HepG2 (cell line): Measurements from ENCODE around the gene SLC28A3. TPM values are rescaled to one million over a fixed set of nuclear protein-coding genes. Genes with fewer than 3 reads are reported as not detected.

Experiments
- ATAC-seq: fragments of 200-7000 bp; cut with Tn5 transposase; 3 replicates; pipeline ENCODE4 v1.9.1; 2020; ENCODE audit warnings: mild to moderate bottlenecking, moderate library complexity
- BruUV-seq: library from RNA; stranded (reverse); fragments of 400-500 nt; replicated peaks from 2 replicates; lab custom pipeline; 2021; lab: Mats Ljungman, UMichigan
- CTCF ChIA-PET: fragments of 300-600 bp; formaldehyde crosslinking; extraction: SDS; loops from one replicate; lab custom pipeline; 2021; ENCODE audit warnings: low total read pairs, inconsistent platforms, low intra/inter-chr PET ratio; lab: Yijun Ruan, JAX
- POLR2A ChIA-PET: fragments of 350-600 bp; sonication (Branson Sonifier 250); formaldehyde crosslinking; loops from one replicate; lab custom pipeline; 2020; ENCODE audit warnings: antibody characterized with exemption, inconsistent platforms; lab: Yijun Ruan, JAX
- DNase-seq: peaks from one replicate; pipeline ENCODE4 v3.0.0-alpha.2; 2015; ENCODE audit warnings: low spot score
- FAIRE-seq: peaks from 3 replicates; lab custom pipeline; 2011; peaks lifted over from hg19 to GRCh38; lab: Jason Lieb, UNC
- H2AFZ ChIP-seq: one replicate; pipeline ENCODE4 v1.6.1; 2011; ENCODE audit warnings: low read length, inconsistent platforms
- H3K27ac ChIP-seq: fragments of 300-600 bp; 3 replicates; pipeline ENCODE4 v1.8.0; 2011; ENCODE audit warnings: mixed run types, mild to moderate bottlenecking, mixed read lengths, low read length, inconsistent platforms; ENCODE audit not compliant: insufficient read depth; ENCODE audit errors: extremely low read length
- H3K27me3 ChIP-seq, 2 experiments: fragments of 200-600 bp in 1 of 2; 2 replicates in 1 of 2; 3 replicates in 1 of 2; pipeline versions ENCODE4 v1.6.0 to v1.8.0; 2011; ENCODE audit warnings: low read length in 2 of 2, mild to moderate bottlenecking in 2 of 2, moderate library complexity in 2 of 2, inconsistent platforms in 1 of 2; ENCODE audit not compliant: insufficient read depth in 2 of 2, control insufficient read depth in 1 of 2
- H3K36me3 ChIP-seq, 2 experiments: fragments of 200-600 bp in 1 of 2; replicated peaks in 1 of 2; 2 replicates in 1 of 2; 3 replicates in 1 of 2; pipeline versions ENCODE4 v1.5.1 to v1.8.0; 2011; ENCODE audit warnings: low read length in 2 of 2, inconsistent platforms in 1 of 2; ENCODE audit not compliant: insufficient read depth in 2 of 2, control insufficient read depth in 1 of 2
- H3K4me1 ChIP-seq: 2 replicates; pipeline ENCODE4 v1.5.1; 2012; ENCODE audit warnings: low read length, inconsistent platforms; ENCODE audit not compliant: insufficient read depth
- H3K4me2 ChIP-seq: 2 replicates; pipeline ENCODE4 v1.6.0; 2011; ENCODE audit warnings: low read depth, low read length, inconsistent platforms
- H3K4me3 ChIP-seq, 3 experiments: fragments of 200-600 bp in 1 of 3; sonication (generic), shearing (Covaris generic) in 1 of 3; replicated peaks in 1 of 3; 2 replicates each; pipeline ENCODE4 v1.5.1; 2011 to 2016; ENCODE audit warnings: low read length in 3 of 3, inconsistent platforms in 2 of 3, low read depth in 2 of 3, mild to moderate bottlenecking in 2 of 3, control low read depth in 1 of 3, mixed read lengths in 1 of 3; ENCODE audit not compliant: insufficient read depth in 1 of 3
- H3K79me2 ChIP-seq: one replicate; pipeline ENCODE4 v1.6.1; 2011; ENCODE audit warnings: low read length, inconsistent platforms; ENCODE audit not compliant: insufficient read depth
- H3K9ac ChIP-seq: 2 replicates; pipeline ENCODE4 v1.6.0; 2011; ENCODE audit warnings: mild to moderate bottlenecking, low read depth, low read length, inconsistent platforms; ENCODE audit not compliant: insufficient read depth
- H3K9me3 ChIP-seq: 2 replicates; pipeline ENCODE4 v1.5.1; 2012; ENCODE audit warnings: mild to moderate bottlenecking, low read length
- H4K20me1 ChIP-seq: 2 replicates; pipeline ENCODE4 v1.6.0; 2011; ENCODE audit warnings: inconsistent platforms, mild to moderate bottlenecking, low read length, moderate library complexity; ENCODE audit not compliant: insufficient read depth
- GLI4 ChIP-seq: sonication (generic); formaldehyde crosslinking; IDR thresholded peaks from 2 replicates; pipeline ENCODE4 v1.5.1; 2020; ENCODE audit warnings: missing genetic modification reagents, mild to moderate bottlenecking, moderate library complexity, borderline replicate concordance
- HDAC6 ChIP-seq: fragments of 200-600 bp; sonication (generic); IDR thresholded peaks from 2 replicates; pipeline ENCODE4 v1.7.0; 2017; ENCODE audit warnings: mild to moderate bottlenecking, antibody characterized with exemption, low read length, low read depth
- MAFF ChIP-seq: IDR thresholded peaks from 2 replicates; pipeline ENCODE4 v1.6.1; 2011; ENCODE audit warnings: low read depth, low read length, improper control_type of control experiment
- NFIC ChIP-seq: IDR thresholded peaks from 2 replicates; pipeline ENCODE4 v1.6.1; 2012; ENCODE audit warnings: mild to moderate bottlenecking, low read length, inconsistent platforms
- TP53 ChIP-seq: sonication (generic); formaldehyde crosslinking; conservative IDR thresholded peaks from 2 replicates; pipeline ENCODE4 v1.4.0; 2020; ENCODE audit warnings: missing genetic modification reagents
- TRIM24 ChIP-seq: sonication (generic); formaldehyde crosslinking; IDR thresholded peaks from 2 replicates; pipeline ENCODE4 v1.8.0; 2022; ENCODE audit warnings: mild to moderate bottlenecking, missing genetic modification reagents
- ZBTB42 ChIP-seq: sonication (generic); formaldehyde crosslinking; IDR thresholded peaks from 2 replicates; pipeline ENCODE4 v1.5.0; 2020; ENCODE audit warnings: mild to moderate bottlenecking, missing genetic modification reagents
- ZFP37 ChIP-seq: sonication (generic); formaldehyde crosslinking; IDR thresholded peaks from 2 replicates; pipeline ENCODE4 v1.4.0; 2020; ENCODE audit warnings: missing genetic modification reagents, borderline replicate concordance
- ZNF446 ChIP-seq: sonication (generic); formaldehyde crosslinking; IDR thresholded peaks from 2 replicates; pipeline ENCODE4 v1.5.0; 2020; ENCODE audit warnings: mild to moderate bottlenecking, missing genetic modification reagents
- ZNF547 ChIP-seq: sonication (generic); formaldehyde crosslinking; IDR thresholded peaks from 2 replicates; pipeline ENCODE4 v1.5.1; 2020; ENCODE audit warnings: mild to moderate bottlenecking, missing genetic modification reagents
- ZNF709 ChIP-seq: sonication (generic); formaldehyde crosslinking; IDR thresholded peaks from 2 replicates; pipeline ENCODE4 v1.5.0; 2020; ENCODE audit warnings: mild to moderate bottlenecking, missing genetic modification reagents
- ZNF766 ChIP-seq: sonication (generic); formaldehyde crosslinking; IDR thresholded peaks from 2 replicates; pipeline ENCODE4 v1.5.0; 2020; ENCODE audit warnings: missing genetic modification reagents, borderline replicate concordance
- ZNF788 ChIP-seq: sonication (generic); formaldehyde crosslinking; IDR thresholded peaks from 2 replicates; pipeline ENCODE4 v1.5.0; 2020; ENCODE audit warnings: mild to moderate bottlenecking, missing genetic modification reagents, borderline replicate concordance
- WGBS: methylation state at CpG from one replicate; pipeline ENCODE4 v1.1.6; 2017; ENCODE audit warnings: low lambda C conversion rate; 5-methylcytosine and 5-hydroxymethylcytosine counted together
- in situ Hi-C: cut with HindIII; loops from 2 replicates; pipeline ENCODE4 v1.10.0; 2017; ENCODE audit warnings: low pct_unique_long_range_greater_than_20kb; ENCODE audit not compliant: extremely low pct_ligation_motif_present
- intact Hi-C: fragments of 100-400 bp; cut with micrococcal nuclease; formaldehyde crosslinking; loops from one replicate; pipeline ENCODE4 v1.10.0; 2022; ENCODE audit not compliant: unreplicated experiment
- polyA plus RNA-seq, 8 experiments: library from polyadenylated mRNA; depleted of rRNA in 3 of 8; stranded (reverse) in 7 of 8; unstranded in 1 of 8; fragments of >200 nt; fragmentation: Illumina TruSeq in 4 of 8; extraction: Trizol in 4 of 8; gene quantifications; 2 replicates each; pipeline versions ENCODE4 v1.2.1 to v1.2.3, GENCODE V29; 2011 to 2016; ENCODE audit warnings: low read depth in 4 of 8, missing spikeins in 1 of 8, mixed read lengths in 1 of 8; ENCODE audit not compliant: insufficient read depth in 1 of 8
- total RNA-seq, 5 experiments: library from RNA; depleted of rRNA; stranded (reverse); fragments of >200 nt; fragmentation: Illumina TruSeq; extraction: Trizol; gene quantifications; 2 replicates each; pipeline ENCODE4 v1.2.3, GENCODE V29; 2016; ENCODE audit warnings: low read depth in 1 of 5
- TF ChIP-seq, protein P1 (sequence below): sonication (generic); formaldehyde crosslinking; IDR thresholded peaks from 2 replicates; pipeline ENCODE4 v1.8.1; 2023; ENCODE audit warnings: mild to moderate bottlenecking, inconsistent platforms, moderate library complexity, missing genetic modification reagents, borderline replicate concordance
- TF ChIP-seq, protein P2 (sequence below): sonication (generic); formaldehyde crosslinking; IDR thresholded peaks from 2 replicates; pipeline ENCODE4 v1.5.1; 2020; ENCODE audit warnings: mild to moderate bottlenecking, missing genetic modification reagents, moderate library complexity
- TF ChIP-seq, protein P3 (sequence below): sonication (generic); formaldehyde crosslinking; IDR thresholded peaks from 2 replicates; pipeline ENCODE4 v1.4.0; 2020; ENCODE audit warnings: mild to moderate bottlenecking, missing genetic modification reagents
- TF ChIP-seq, protein P4 (sequence below): IDR thresholded peaks from 2 replicates; pipeline ENCODE4 v1.6.1; 2018; ENCODE audit warnings: missing genetic modification reagents

Gene SLC28A3
- total and polyA plus RNA-seq, 2 of the 13 experiments (the other 11 are each of a cell fraction or from before 2014, with no cell fraction given): not detected

DNA sequence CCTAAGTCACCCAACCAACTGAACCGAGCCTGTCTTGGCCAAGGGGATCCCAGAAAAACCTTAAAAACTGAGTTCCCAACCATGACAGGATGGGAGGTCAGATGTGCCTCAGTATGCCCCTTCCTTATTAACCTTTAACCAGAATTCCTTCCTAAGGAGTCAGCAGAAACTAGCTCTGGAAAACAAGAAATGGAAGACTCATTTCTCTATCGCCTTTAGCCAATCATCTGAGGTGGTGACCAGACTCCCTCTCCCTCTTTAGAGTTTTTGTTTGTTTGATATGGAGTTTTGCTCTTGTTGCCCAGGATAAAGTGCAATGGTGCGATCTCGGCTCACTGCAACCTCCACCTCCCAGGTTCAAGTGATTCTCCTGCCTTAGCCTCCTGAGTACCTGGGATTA, 37.5 kb downstream of the SLC28A3 start (continued):
- TF ChIP-seq ZNF547 (no peak), GLI4 (CRISPR knock-in tag) (no peak)

DNA sequence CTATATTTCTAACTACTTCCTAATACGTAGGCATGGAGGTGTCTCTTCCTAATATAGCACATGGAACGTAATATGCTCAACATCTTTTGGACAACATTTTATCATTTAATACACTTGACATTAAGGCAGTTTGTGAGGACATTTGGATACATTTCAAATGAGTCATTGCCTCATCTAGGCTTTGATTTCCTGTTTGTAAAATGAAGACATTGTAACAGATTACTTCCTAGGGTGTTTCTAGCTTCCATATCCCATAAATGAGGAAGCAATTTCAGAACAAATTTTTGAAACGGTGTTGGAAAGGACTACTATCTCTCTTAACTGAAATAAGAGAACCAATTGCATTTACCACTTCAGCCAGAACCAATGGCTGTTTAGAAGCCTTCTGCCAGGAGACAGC, 38.7 kb downstream of the SLC28A3 start:
- BruUV-seq: no TSS peak
- no peak for ATAC-seq
- POLR2A ChIA-PET: no interaction called here
- CTCF ChIA-PET: no interaction called here
- FAIRE-seq: no peak
- no peaks in the 10 kb centered on the region for H3K36me3 ChIP-seq
- H3K4me1 ChIP-seq: no peaks in the 10 kb centered on the region
- peaks cover 0 to 14% of the 10 kb centered on the region in 2 experiments; a peak in 1 of 5 replicates for H3K27me3 ChIP-seq
- no peak for DNase-seq
- no peaks in the 10 kb centered on the region for H3K9me3 ChIP-seq
- in situ Hi-C loops: no loop called here
- 29% methylated on average over 3 of the region's 3 CpGs for WGBS
- H4K20me1 ChIP-seq: no peaks in the 10 kb centered on the region
- H3K27ac ChIP-seq: no peak overlapping the region
- H3K4me3 ChIP-seq: no peak overlapping the region
- no peak overlapping the region for H2AFZ ChIP-seq
- H3K4me2 ChIP-seq: no peak overlapping the region
- H3K9ac ChIP-seq: no peak overlapping the region
- H3K79me2 ChIP-seq: no peaks in the 10 kb centered on the region
- intact Hi-C loops: no loop called here
- TF ChIP-seq, protein P1, sequence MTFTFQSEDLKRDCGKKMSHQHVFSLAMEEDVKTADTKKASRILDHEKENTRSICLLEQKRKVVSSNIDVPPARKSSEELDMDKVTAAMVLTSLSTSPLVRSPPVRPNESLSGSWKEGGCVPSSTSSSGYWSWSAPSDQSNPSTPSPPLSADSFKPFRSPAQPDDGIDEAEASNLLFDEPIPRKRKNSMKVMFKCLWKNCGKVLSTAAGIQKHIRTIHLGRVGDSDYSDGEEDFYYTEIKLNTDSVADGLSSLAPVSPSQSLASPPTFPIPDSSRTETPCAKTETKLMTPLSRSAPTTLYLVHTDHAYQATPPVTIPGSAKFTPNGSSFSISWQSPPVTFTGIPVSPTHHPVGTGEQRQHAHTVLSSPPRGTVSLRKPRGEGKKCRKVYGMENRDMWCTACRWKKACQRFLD (CRISPR knock-in tag): no peak
- TF ChIP-seq, protein P2, sequence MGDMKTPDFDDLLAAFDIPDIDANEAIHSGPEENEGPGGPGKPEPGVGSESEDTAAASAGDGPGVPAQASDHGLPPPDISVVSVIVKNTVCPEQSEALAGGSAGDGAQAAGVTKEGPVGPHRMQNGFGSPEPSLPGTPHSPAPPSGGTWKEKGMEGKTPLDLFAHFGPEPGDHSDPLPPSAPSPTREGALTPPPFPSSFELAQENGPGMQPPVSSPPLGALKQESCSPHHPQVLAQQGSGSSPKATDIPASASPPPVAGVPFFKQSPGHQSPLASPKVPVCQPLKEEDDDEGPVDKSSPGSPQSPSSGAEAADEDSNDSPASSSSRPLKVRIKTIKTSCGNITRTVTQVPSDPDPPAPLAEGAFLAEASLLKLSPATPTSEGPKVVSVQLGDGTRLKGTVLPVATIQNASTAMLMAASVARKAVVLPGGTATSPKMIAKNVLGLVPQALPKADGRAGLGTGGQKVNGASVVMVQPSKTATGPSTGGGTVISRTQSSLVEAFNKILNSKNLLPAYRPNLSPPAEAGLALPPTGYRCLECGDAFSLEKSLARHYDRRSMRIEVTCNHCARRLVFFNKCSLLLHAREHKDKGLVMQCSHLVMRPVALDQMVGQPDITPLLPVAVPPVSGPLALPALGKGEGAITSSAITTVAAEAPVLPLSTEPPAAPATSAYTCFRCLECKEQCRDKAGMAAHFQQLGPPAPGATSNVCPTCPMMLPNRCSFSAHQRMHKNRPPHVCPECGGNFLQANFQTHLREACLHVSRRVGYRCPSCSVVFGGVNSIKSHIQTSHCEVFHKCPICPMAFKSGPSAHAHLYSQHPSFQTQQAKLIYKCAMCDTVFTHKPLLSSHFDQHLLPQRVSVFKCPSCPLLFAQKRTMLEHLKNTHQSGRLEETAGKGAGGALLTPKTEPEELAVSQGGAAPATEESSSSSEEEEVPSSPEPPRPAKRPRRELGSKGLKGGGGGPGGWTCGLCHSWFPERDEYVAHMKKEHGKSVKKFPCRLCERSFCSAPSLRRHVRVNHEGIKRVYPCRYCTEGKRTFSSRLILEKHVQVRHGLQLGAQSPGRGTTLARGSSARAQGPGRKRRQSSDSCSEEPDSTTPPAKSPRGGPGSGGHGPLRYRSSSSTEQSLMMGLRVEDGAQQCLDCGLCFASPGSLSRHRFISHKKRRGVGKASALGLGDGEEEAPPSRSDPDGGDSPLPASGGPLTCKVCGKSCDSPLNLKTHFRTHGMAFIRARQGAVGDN (CRISPR knock-in tag): no peak
- TF ChIP-seq ZNF788: no peak
- TF ChIP-seq, protein P3, sequence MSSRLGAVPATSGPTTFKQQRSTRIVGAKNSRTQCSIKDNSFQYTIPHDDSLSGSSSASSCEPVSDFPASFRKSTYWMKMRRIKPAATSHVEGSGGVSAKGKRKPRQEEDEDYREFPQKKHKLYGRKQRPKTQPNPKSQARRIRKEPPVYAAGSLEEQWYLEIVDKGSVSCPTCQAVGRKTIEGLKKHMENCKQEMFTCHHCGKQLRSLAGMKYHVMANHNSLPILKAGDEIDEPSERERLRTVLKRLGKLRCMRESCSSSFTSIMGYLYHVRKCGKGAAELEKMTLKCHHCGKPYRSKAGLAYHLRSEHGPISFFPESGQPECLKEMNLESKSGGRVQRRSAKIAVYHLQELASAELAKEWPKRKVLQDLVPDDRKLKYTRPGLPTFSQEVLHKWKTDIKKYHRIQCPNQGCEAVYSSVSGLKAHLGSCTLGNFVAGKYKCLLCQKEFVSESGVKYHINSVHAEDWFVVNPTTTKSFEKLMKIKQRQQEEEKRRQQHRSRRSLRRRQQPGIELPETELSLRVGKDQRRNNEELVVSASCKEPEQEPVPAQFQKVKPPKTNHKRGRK (CRISPR knock-in tag): no peak
- TF ChIP-seq ZFP37 (CRISPR knock-in tag): no peak
- TF ChIP-seq ZNF709 (CRISPR knock-in tag): no peak
- TF ChIP-seq TRIM24 (CRISPR knock-in tag): no peak
- TF ChIP-seq TP53 (CRISPR knock-in tag): no peak
- TF ChIP-seq NFIC: no peak
- TF ChIP-seq, protein P4, sequence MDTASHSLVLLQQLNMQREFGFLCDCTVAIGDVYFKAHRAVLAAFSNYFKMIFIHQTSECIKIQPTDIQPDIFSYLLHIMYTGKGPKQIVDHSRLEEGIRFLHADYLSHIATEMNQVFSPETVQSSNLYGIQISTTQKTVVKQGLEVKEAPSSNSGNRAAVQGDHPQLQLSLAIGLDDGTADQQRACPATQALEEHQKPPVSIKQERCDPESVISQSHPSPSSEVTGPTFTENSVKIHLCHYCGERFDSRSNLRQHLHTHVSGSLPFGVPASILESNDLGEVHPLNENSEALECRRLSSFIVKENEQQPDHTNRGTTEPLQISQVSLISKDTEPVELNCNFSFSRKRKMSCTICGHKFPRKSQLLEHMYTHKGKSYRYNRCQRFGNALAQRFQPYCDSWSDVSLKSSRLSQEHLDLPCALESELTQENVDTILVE (CRISPR knock-in tag): no peak
- no peak for TF ChIP-seq ZBTB42 (CRISPR knock-in tag)
- no peak for TF ChIP-seq MAFF
- TF ChIP-seq ZNF766: no peak
- no peak for TF ChIP-seq HDAC6
- TF ChIP-seq ZNF446 (CRISPR knock-in tag): no peak
